ENCODE data around the gene NEK5. TPM values are rescaled to one million over a fixed set of nuclear protein-coding genes. Genes with fewer than 3 reads are reported as not detected.

Gene NEK5
- total and polyA plus RNA-seq, 2 experiments from 2014 or later, result 0.73 to 1.3 TPM

- Histone ChIP-seq H3K27ac (ENCODE audit: low read depth) (no peak overlapping the region), H3K36me3 (ENCODE audit: insufficient read depth) (no peaks in the 10 kb centered on the region), H3K4me2 (0 out of 2 replicates have a peak overlapping the region, but pooled peaks have one; percentile 54), H3K4me3 (no peak overlapping the region), H3K9me2 (ENCODE audit: insufficient read depth) (no peaks in the 10 kb centered on the region), H3K79me2 (replicated peaks; ENCODE audit: insufficient read depth) (no peaks in the 10 kb centered on the region; the same call in 1 of the 2 replicates), H3K27me3 (ENCODE audit: insufficient read depth) (no peaks in the 10 kb centered on the region), H3K4me1 (ENCODE audit: insufficient read depth) (peaks cover 26% of the 10 kb centered on the region), H3F3A (replicated peaks; ENCODE audit: low read depth) (no peaks in the 10 kb centered on the region), H4K20me1 (replicated peaks; ENCODE audit: insufficient read depth) (no peaks in the 10 kb centered on the region), H2AFZ (no peak overlapping the region)
- DNase-seq (ENCODE audit: low spot score) (peak; percentile 50), ATAC-seq (peak; percentile 20)
- Mint-ChIP-seq H3K4me3 (no peak overlapping the region), H3K4me1 (peaks cover 41% of the 10 kb centered on the region), H3K27me3 (ENCODE audit: insufficient read depth, low read depth, poor library complexity) (peaks cover 18% of the 10 kb centered on the region), H3K36me3 (ENCODE audit: low read depth) (peaks cover 8% of the 10 kb centered on the region), H3K9me3 (peaks cover 4% of the 10 kb centered on the region; the same call in 2 of the 3 replicates), H3K27ac (no peak overlapping the region)
- no peak for TF ChIP-seq REST (IDR thresholded peaks at IDR 0.05; ENCODE audit: unreplicated experiment)
- no peak for TF ChIP-seq ZNF114 (CRISPR knock-in tag; IDR thresholded peaks at IDR 0.05)
- TF ChIP-seq CREB1 (CRISPR knock-in tag; IDR thresholded peaks at IDR 0.05; ENCODE audit: low read depth), result no peak
- TF ChIP-seq ZNF331 (CRISPR knock-in tag; IDR thresholded peaks at IDR 0.05; ENCODE audit: low read depth), result no peak
- TF ChIP-seq ETS1 (IDR thresholded peaks at IDR 0.05), result no peak
- no peak for TF ChIP-seq EZH2 (IDR thresholded peaks at IDR 0.05; ENCODE audit: low read depth, unreplicated experiment)
- TF ChIP-seq EZH2phosphoT487 (IDR thresholded peaks at IDR 0.05; ENCODE audit: unreplicated experiment), result no peak
- TF ChIP-seq NANOG (IDR thresholded peaks at IDR 0.05; ENCODE audit: borderline replicate concordance), result no peak
- no peak for TF ChIP-seq ZNF462 (CRISPR knock-in tag; IDR thresholded peaks at IDR 0.05)
- TF ChIP-seq JUNB (IDR thresholded peaks at IDR 0.05; ENCODE audit: unreplicated experiment), result no peak
- TF ChIP-seq CTCF (conservative IDR thresholded peaks at IDR 0.05; ENCODE audit: low read depth in 2 of 2), result no peak
- no peak for TF ChIP-seq STAT1 (IDR thresholded peaks at IDR 0.05; ENCODE audit: unreplicated experiment)
- TF ChIP-seq POLR2AphosphoS5 (IDR thresholded peaks at IDR 0.05; ENCODE audit: low read depth), result no peak
Observed at GRCh38 chr13:52002361-52002760, 126.5 kb downstream of the NEK5 start.

All from GM23338 (cell line).